ENCODE data around the gene TOMM70.

GRCh38 chr3:100359035-100359434, 41.9 kb downstream of the TOMM70 start:
- TF ChIP-seq POLR2AphosphoS5 (IDR thresholded peaks at IDR 0.05; ENCODE audit: borderline replicate concordance, low read depth, low read length) = no peak
- TF ChIP-seq EZH2 (IDR thresholded peaks at IDR 0.05) = no peak
- no peak for TF ChIP-seq FOXP2 (optimal IDR thresholded peaks at IDR 0.05; ENCODE audit: control extremely low read depth, extremely low read length, insufficient read depth)
